DMS114 treated with DMSO at 0.1 percent for 48 hours (cell line): ENCODE measurements around the gene POLR2B.

Experiments used
- DNase-seq: peaks from one replicate; lab custom pipeline; 2025; ENCODE audit not compliant: unreplicated experiment; lab: John Stamatoyannopoulos, UW

Gene POLR2B

DNA sequence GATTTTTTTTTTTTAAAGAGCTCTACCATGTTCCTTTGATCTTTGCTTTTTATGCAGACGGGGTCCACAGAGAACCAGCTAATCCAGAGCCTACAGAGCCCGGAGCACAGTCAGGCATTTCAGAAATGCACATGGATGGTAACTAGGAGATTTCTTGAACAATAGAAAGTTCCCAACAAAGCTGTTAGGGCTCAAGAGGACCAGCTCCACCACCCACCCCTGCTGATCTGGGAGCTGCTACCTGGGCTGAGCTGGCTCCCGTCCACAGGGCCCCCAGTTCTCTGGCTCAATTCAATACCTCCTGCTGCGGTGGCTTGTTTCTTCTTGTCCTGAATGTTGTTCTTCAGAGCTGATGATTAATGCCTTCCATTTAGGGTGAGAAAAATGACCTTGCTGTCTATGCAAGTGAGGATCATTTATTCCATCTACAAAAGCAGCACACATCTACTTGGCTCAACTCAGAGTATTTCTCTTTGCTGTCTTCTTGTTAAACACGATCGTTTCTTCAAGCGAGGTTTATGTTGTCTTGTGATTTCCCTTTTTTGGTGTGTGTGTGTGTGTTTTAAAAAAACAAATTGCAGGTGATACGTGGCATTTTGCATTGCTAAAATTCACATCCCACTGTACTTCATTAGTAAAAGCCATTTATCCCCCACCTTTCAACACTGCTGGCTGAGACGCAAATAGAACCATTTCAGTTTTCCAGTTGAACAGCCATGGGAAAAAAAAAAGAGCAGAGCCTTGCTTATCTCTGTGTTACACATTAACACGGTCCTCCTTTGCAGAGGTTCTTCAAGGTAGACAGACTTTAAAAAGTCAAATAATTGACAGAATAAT is 100.2 kb downstream of the POLR2B start:
- no peak for DNase-seq
